Neutrophil (primary cell): ENCODE data around the gene ARID4B.
A peak's percentile ranks its signal among the peaks of the same experiment; 100 is the strongest.

Experiments
- H3K27ac ChIP-seq: fragments of 200-600 bp; sonication (generic); 2 replicates; pipeline ENCODE4 v1.5.1; 2016; ENCODE audit warnings: mild to moderate bottlenecking, moderate library complexity
- H3K27me3 ChIP-seq: fragments of 200-600 bp; sonication (generic); 2 replicates; pipeline ENCODE4 v1.6.0; 2016; ENCODE audit warnings: mild to moderate bottlenecking
- H3K36me3 ChIP-seq: fragments of 200-600 bp; sonication (generic); 2 replicates; pipeline ENCODE4 v1.5.1; 2017
- H3K4me1 ChIP-seq, 2 experiments: fragments of 200-600 bp in 1 of 2; sonication (generic) in 1 of 2; 1 replicate in 1 of 2; 2 replicates in 1 of 2; pipeline versions ENCODE4 v1.5.1 to v1.6.1; 2013 to 2016; ENCODE audit warnings: low read depth in 1 of 2, low read length in 1 of 2, mild to moderate bottlenecking in 1 of 2, moderate library complexity in 1 of 2; ENCODE audit not compliant: control insufficient read depth in 1 of 2, insufficient read depth in 1 of 2
- H3K4me3 ChIP-seq, 2 experiments: fragments of 200-600 bp in 1 of 2; sonication (generic) in 1 of 2; 1 replicate in 1 of 2; 2 replicates in 1 of 2; pipeline ENCODE4 v1.5.1; 2013 to 2016; ENCODE audit warnings: low read depth in 1 of 2, low read length in 1 of 2, mild to moderate bottlenecking in 1 of 2, moderate library complexity in 1 of 2
- H3K9me3 ChIP-seq: fragments of 200-600 bp; sonication (generic); 2 replicates; pipeline ENCODE4 v1.5.1; 2016
- TF ChIP-seq, protein P1 (sequence below): fragments of 200-600 bp; sonication (generic); IDR thresholded peaks from 2 replicates; pipeline ENCODE4 v1.5.1; 2016; ENCODE audit warnings: antibody characterized with exemption

ARID4B gene

DNA sequence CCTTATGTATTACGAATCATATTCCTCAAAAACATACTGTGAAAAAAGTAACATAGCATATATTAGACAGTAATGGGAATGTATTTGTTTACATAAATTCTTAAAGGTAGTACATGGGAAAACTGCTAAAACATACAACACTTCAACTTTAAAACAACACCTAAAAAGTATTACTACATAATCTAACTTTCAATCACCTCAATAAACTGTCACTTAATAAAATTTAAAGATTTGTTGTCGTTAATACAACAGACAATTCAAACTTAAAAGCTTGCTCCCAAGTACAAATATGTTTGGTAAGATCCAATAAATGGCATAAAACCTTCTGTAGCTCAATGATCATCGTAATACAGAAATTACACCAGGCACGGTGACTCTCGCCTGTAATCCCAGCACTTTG is 3.7 kb downstream of the ARID4B start:
- TF ChIP-seq, protein P1, sequence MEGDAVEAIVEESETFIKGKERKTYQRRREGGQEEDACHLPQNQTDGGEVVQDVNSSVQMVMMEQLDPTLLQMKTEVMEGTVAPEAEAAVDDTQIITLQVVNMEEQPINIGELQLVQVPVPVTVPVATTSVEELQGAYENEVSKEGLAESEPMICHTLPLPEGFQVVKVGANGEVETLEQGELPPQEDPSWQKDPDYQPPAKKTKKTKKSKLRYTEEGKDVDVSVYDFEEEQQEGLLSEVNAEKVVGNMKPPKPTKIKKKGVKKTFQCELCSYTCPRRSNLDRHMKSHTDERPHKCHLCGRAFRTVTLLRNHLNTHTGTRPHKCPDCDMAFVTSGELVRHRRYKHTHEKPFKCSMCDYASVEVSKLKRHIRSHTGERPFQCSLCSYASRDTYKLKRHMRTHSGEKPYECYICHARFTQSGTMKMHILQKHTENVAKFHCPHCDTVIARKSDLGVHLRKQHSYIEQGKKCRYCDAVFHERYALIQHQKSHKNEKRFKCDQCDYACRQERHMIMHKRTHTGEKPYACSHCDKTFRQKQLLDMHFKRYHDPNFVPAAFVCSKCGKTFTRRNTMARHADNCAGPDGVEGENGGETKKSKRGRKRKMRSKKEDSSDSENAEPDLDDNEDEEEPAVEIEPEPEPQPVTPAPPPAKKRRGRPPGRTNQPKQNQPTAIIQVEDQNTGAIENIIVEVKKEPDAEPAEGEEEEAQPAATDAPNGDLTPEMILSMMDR, result no peak
- Histone ChIP-seq H3K27me3 (no peaks in the 10 kb centered on the region), H3K36me3 (peaks cover 6% of the 10 kb centered on the region), H3K9me3 (no peaks in the 10 kb centered on the region), H3K4me3 (no peak overlapping the region), H3K4me1 (peaks cover 28 to 33% of the 10 kb centered on the region in 2 experiments), H3K27ac (no peak overlapping the region)

DNA sequence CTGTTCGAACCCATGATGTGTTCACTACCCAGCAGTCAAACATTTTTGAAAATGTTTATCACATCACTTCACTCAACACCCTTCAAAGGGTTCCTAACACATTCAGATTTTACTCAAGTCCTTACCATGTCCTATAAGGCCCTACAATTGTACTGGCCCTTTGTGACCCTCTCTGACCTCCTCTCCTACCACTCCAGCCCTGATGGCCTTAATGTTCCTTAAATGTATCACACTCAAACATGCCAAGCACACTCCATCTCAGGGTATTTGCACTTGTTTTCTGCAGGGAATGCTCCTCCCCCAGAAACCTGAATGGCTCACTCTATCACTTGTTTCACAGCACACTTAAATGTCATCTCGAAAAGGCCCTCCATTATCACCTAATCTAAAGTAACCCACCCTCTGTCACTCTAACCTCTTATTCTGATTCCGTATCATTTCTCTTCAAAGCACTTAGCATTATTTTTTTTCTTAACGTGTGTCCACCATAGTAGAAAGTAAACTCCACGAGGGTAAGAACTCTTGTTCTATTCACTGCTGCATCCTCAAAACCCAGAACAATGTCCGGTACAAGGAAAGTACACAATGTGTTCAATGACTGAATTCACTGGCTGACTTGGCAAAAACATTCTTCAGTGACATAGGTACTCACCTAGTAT is 7.3 kb downstream of the ARID4B start:
- Histone ChIP-seq H3K36me3 (peaks cover 17% of the 10 kb centered on the region), H3K4me1 (peaks cover 18 to 30% of the 10 kb centered on the region in 2 experiments), H3K4me3 (no peak overlapping the region), H3K27ac (peak overlapping the region; percentile 46), H3K27me3 (no peaks in the 10 kb centered on the region), H3K9me3 (no peaks in the 10 kb centered on the region)
- TF ChIP-seq, protein P1, result no peak

DNA sequence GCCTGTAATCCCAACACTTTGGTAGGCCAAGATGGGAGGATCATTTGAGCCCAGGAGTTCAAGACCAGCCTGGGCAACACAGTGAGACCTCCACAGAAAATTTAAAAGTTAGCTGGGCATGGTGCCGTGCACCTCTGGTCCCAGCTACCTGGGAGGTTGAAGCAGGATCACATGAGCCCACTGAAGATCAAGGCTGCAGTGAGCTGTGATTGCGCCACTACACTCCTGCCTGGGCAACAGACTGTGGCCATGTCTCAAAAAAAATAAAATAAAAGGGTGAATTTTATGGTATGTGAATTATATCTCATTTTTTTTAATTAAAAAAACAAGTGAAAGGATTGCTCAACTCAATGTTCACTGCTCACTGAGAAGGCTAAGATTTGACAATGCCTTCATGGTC is 8.7 kb downstream of the ARID4B start:
- H3K27me3 ChIP-seq, result no peaks in the 10 kb centered on the region
- no peak overlapping the region for H3K4me3 ChIP-seq
- peaks cover 6 to 16% of the 10 kb centered on the region in 2 experiments for H3K4me1 ChIP-seq
- H3K9me3 ChIP-seq, result no peaks in the 10 kb centered on the region
- TF ChIP-seq, protein P1, result no peak
- no peak overlapping the region for H3K27ac ChIP-seq
- H3K36me3 ChIP-seq, result peaks cover 17% of the 10 kb centered on the region

DNA sequence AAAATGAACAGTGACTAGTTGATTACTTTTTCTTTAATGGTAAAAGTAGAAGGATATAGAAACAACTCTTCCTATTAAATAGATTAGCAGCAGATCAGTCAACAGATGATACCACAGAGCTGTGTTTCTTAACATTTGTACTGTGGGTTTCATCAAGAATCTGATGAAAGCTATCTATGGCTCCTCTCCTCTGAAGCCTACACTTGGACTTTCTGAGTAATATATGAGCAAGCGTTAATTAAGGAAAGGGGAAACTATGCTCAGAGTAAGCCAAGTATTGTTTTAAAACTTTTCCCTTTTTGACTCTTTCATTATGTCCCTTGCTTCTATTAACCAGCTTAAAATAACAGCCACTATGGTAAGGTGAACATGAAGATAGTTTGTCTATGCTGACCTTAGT is 10.8 kb downstream of the ARID4B start:
- Histone ChIP-seq H3K4me1 (peaks cover 6 to 11% of the 10 kb centered on the region in 2 experiments), H3K9me3 (no peaks in the 10 kb centered on the region), H3K27ac (peak overlapping the region; percentile 8), H3K36me3 (peaks cover 17% of the 10 kb centered on the region), H3K4me3 (no peak overlapping the region), H3K27me3 (no peaks in the 10 kb centered on the region)
- TF ChIP-seq, protein P1, result no peak

DNA sequence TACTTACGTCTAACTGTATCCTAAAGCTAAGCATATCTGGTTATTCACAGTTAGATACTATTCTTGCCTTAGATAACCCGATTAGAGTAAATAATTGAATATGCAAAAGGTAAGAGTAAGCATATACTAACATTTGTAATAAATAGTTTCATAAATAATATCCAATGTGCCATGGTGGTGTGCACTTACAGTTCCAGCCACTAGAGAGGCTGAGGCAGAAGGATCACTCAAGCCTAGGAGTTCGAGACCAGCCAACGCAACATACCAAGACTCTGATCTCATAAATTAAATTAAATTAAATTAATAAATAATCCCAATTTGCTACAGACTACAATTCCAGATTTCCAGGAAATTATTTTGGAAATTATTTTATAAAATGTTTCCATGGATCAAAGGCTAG is 12.2 kb downstream of the ARID4B start:
- TF ChIP-seq, protein P1, result no peak
- peaks cover 6 to 11% of the 10 kb centered on the region in 2 experiments for H3K4me1 ChIP-seq

More for the DNA sequence above, 12.2 kb downstream of the ARID4B start:
- Histone ChIP-seq H3K27ac (no peak overlapping the region), H3K27me3 (no peaks in the 10 kb centered on the region), H3K9me3 (no peaks in the 10 kb centered on the region), H3K36me3 (peaks cover 17% of the 10 kb centered on the region), H3K4me3 (no peak overlapping the region)
